Measurements from ENCODE around the gene HMCN2.

Gene HMCN2

DNA sequence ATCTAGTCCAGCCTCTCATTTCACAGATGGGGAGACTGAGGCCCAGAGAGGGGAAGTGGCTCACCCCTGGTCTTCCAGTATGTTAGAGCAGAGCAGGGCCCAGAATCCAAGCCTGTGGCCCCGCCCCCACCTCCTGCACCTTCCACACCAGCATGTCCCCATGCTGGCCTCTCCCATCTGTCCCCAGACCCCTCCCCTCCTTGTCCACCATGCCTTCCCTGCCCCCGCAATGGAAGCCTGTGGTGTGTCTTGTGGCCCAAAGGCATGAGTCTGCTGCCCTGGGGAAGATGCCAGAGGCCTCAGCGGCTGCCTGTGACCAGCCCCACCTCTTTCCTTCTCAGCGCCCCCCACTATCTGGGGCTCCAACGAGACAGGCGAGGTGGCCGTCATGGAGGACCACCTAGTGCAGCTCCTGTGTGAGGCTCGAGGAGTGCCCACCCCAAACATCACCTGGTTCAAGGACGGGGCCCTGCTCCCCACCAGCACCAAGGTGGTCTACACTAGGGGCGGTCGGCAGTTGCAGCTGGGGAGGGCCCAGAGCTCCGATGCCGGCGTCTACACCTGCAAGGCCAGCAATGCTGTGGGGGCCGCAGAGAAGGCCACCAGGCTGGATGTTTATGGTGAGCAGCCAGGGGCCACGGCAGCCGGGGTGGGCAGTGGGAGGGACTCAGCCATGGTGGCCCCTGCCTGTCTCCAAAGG is 87.2 kb downstream of the HMCN2 start:
- Mint-ChIP-seq H3K27me3 (no peaks in the 10 kb centered on the region), H3K4me3 (no peak overlapping the region), H3K9me3 (ENCODE audit: low read depth) (no peaks in the 10 kb centered on the region), H3K27ac (no peak overlapping the region), H3K4me1 (ENCODE audit: low read depth) (no peaks in the 10 kb centered on the region), H3K36me3 (no peaks in the 10 kb centered on the region)

DNA sequence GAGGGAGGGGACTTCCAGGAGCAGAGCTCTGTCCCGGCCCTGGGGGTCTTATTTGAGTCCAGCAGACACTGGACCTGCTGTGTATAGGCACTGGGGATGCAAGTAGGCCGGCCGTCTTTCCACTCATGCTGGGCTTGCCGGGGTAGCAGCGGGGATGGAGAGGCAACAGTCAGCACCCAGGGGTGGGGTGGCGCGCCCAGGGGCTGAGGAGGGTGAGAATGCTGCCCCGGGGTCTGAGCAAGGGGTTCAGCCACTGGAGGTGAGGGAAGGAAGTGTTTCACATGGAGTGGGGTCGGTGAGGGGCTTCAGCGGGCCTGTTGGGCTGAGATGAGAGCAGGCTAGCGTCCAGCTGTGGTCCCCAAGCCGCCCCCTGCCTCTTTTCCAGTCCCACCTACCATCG is 88.8 kb downstream of the HMCN2 start:
- H3K27me3 Mint-ChIP-seq = no peaks in the 10 kb centered on the region
- H3K36me3 Mint-ChIP-seq = no peaks in the 10 kb centered on the region
- no peak overlapping the region for H3K4me3 Mint-ChIP-seq
- H3K9me3 Mint-ChIP-seq (ENCODE audit: low read depth) = no peaks in the 10 kb centered on the region
- H3K27ac Mint-ChIP-seq = no peak overlapping the region
- no peaks in the 10 kb centered on the region for H3K4me1 Mint-ChIP-seq (ENCODE audit: low read depth)

DNA sequence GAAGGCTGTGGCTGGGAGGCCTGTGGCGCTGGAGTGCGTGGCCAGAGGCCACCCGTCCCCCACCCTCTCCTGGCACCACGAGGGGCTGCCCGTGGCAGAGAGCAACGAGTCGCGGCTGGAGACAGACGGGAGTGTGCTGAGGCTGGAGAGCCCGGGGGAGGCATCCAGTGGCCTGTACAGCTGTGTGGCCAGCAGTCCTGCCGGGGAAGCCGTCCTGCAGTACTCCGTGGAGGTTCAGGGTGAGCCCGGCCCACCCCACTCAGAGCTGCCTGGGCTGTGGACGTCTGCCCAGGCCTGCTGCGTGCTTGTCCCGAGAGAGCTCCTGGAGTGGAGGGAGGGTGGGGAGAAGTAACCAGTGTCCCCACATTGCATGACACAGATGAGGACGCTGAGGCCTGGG is 89.2 kb downstream of the HMCN2 start:
- Mint-ChIP-seq H3K4me3 (no peak overlapping the region), H3K9me3 (ENCODE audit: low read depth) (no peaks in the 10 kb centered on the region), H3K4me1 (ENCODE audit: low read depth) (no peaks in the 10 kb centered on the region), H3K27ac (no peak overlapping the region), H3K36me3 (no peaks in the 10 kb centered on the region), H3K27me3 (no peaks in the 10 kb centered on the region)

DNA sequence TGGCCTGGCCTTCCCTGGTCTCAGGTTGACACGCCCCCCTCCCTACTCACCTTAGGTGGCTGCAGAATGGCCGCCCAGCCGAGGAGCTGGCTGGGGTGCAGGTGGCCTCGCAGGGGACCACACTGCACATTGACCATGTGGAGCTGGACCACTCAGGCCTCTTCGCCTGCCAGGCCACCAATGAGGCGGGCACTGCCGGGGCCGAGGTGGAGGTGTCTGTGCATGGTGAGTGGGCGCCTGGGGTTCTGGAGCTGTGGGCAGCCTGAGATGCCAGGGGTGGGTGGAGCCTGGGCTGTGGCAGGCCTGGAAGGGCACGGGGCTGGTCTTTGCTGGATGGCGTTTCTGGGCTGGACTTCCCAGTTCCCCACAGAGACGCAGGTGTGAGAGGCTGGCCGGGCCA is 90.5 kb downstream of the HMCN2 start:
- H3K27me3 Mint-ChIP-seq = no peaks in the 10 kb centered on the region
- H3K4me3 Mint-ChIP-seq = no peak overlapping the region
- H3K27ac Mint-ChIP-seq = no peak overlapping the region
- H3K36me3 Mint-ChIP-seq = no peaks in the 10 kb centered on the region
- H3K9me3 Mint-ChIP-seq (ENCODE audit: low read depth) = no peaks in the 10 kb centered on the region
- no peaks in the 10 kb centered on the region for H3K4me1 Mint-ChIP-seq (ENCODE audit: low read depth)

DNA sequence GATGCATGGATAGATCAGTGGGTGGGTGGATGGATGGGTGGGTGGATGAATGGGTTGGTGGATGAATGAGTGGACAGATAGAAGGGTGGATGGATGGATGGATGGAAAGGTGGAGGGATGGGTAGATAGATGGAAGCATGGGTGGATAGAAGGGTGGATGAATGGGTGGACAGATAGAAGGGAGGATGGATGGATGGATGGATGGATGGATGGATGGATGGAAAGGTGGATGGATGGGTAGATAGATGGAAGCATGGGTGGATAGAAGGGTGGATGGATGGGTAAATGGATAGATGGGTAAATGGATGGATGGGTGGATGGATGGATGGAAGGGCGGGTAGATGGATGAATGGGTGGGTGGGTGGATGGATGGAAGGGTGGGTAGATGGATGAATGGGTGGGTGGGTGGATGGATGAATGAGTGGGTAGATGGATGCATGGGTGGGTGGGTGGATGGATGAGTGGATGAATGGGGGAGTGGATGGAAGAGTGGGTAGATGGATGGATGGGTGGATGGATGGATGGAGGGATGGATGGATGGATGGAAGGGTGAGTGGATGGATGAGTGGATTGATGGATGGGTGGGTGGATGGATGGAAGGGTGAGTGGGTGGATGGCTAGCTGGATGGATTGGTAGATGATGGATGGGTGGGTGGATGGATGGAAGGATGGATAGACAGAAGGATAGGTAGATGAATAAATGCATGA is 91.5 kb downstream of the HMCN2 start:
- Mint-ChIP-seq H3K4me3 (no peak overlapping the region), H3K27me3 (no peaks in the 10 kb centered on the region), H3K27ac (no peak overlapping the region), H3K36me3 (no peaks in the 10 kb centered on the region), H3K9me3 (ENCODE audit: low read depth) (no peaks in the 10 kb centered on the region), H3K4me1 (ENCODE audit: low read depth) (no peaks in the 10 kb centered on the region)

DNA sequence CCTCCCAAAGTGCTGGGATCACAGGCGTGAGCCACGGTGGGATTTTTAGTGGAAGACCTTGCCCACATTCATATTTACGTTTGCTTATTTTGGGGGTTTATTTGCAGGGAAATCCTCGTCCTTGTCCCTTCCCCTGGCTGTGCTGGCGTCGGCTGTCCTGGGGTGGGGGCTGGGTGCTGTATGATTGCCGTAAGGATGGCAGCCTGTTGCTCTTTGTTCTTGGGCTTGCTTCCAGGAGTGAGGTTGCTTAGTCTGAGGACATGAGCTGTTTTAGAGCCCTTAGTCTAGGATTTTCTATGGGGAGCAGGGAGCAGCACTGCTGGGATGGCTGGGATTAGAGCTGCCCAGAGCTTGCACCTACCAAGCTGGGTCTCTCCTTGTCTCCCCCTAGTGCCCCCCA is 93.4 kb downstream of the HMCN2 start:
- Mint-ChIP-seq H3K9me3 (ENCODE audit: low read depth) (no peaks in the 10 kb centered on the region), H3K4me3 (no peak overlapping the region), H3K4me1 (ENCODE audit: low read depth) (no peaks in the 10 kb centered on the region), H3K27me3 (no peaks in the 10 kb centered on the region), H3K27ac (no peak overlapping the region), H3K36me3 (no peaks in the 10 kb centered on the region)

DNA sequence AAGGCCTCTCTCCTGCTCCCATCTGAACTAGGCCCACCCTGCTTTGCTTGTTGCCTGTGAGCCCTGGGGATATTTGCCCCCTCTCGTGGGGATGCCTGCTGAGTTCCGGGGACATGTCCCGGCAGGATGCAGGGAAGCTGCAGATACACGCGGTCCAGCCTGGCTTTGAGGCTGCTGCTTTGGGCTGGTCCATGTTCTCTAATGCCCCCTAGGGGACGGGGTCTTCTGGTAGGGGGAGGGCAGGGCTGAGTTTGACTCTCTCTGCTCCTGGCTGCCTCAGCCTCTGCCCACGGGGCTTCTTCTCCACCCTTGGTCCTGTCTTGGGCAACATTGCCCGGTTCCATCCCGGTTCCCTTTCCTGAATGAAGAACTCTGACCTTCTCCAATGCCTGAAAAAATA is 94.3 kb downstream of the HMCN2 start:
- no peaks in the 10 kb centered on the region for H3K4me1 Mint-ChIP-seq (ENCODE audit: low read depth)
- H3K36me3 Mint-ChIP-seq = no peaks in the 10 kb centered on the region
- H3K27me3 Mint-ChIP-seq = no peaks in the 10 kb centered on the region
- no peak overlapping the region for H3K27ac Mint-ChIP-seq
- no peaks in the 10 kb centered on the region for H3K9me3 Mint-ChIP-seq (ENCODE audit: low read depth)
- H3K4me3 Mint-ChIP-seq = no peak overlapping the region

DNA sequence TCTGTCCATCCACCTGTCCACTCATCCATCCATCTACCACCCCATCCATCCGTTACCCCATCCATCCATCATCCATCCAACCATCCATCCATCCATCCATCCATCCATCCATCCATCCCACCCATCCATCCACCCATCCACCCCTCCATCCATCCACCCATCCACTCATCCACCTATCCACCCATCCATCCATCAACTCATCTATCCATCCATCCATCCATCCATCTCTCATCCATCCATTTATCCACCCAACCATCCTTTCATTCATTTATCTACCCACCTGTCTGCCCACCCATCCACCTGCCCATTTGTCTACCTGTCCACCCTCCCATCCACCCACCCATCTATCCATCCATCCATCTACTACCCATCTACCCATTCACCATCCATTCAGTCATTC is 95.1 kb downstream of the HMCN2 start:
- H3K27ac Mint-ChIP-seq = no peak overlapping the region
- H3K36me3 Mint-ChIP-seq = no peaks in the 10 kb centered on the region
- no peaks in the 10 kb centered on the region for H3K4me1 Mint-ChIP-seq (ENCODE audit: low read depth)
- H3K4me3 Mint-ChIP-seq = no peak overlapping the region
- no peaks in the 10 kb centered on the region for H3K9me3 Mint-ChIP-seq (ENCODE audit: low read depth)
- H3K27me3 Mint-ChIP-seq = no peaks in the 10 kb centered on the region

DNA sequence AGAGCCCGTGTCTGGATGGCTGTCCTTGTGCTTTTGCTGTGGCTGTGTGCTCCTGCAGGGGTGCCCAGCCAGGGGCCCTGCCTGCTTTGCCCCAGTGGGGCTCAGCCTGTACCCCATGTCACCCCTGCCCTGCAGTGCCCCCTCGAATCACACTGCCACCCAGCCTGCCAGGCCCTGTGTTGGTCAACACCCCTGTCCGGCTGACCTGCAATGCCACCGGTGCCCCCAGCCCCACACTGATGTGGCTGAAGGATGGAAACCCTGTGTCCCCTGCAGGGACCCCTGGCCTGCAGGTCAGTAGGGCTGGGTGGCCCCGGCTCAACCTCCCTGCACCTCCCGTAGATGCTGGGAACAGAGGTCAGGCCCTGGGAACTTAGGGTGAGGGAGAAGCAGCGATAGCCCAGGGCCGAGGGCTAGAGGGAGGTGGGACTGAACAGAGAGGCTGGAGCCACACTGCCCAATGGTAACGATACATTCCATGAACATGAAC is 96.4 kb downstream of the HMCN2 start:
- no peaks in the 10 kb centered on the region for H3K9me3 Mint-ChIP-seq (ENCODE audit: low read depth)
- H3K27ac Mint-ChIP-seq = no peak overlapping the region
- H3K4me3 Mint-ChIP-seq = no peak overlapping the region
- no peaks in the 10 kb centered on the region for H3K4me1 Mint-ChIP-seq (ENCODE audit: low read depth)
- H3K36me3 Mint-ChIP-seq = no peaks in the 10 kb centered on the region
- no peaks in the 10 kb centered on the region for H3K27me3 Mint-ChIP-seq

DNA sequence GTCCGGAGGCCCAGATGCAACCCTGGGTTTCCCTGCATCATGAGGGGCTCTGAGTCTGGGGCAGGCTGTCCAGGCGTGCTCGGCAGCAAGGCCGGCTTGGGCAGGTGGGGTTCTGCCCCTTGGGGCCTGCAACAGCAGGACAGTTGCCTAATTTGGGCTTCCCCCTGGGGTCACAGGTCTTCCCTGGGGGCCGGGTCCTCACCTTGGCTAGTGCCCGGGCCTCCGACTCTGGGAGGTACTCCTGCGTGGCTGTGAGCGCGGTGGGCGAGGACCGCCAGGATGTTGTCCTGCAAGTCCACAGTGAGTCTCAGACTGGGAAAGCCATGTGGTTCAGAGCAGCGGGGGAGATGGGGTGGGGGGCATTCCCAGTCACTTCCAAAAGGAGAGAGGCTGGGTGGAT is 97.1 kb downstream of the HMCN2 start:
- no peaks in the 10 kb centered on the region for H3K27me3 Mint-ChIP-seq
- H3K9me3 Mint-ChIP-seq (ENCODE audit: low read depth) = no peaks in the 10 kb centered on the region
- no peak overlapping the region for H3K27ac Mint-ChIP-seq
- no peaks in the 10 kb centered on the region for H3K36me3 Mint-ChIP-seq
- no peak overlapping the region for H3K4me3 Mint-ChIP-seq
- H3K4me1 Mint-ChIP-seq (ENCODE audit: low read depth) = no peaks in the 10 kb centered on the region

DNA sequence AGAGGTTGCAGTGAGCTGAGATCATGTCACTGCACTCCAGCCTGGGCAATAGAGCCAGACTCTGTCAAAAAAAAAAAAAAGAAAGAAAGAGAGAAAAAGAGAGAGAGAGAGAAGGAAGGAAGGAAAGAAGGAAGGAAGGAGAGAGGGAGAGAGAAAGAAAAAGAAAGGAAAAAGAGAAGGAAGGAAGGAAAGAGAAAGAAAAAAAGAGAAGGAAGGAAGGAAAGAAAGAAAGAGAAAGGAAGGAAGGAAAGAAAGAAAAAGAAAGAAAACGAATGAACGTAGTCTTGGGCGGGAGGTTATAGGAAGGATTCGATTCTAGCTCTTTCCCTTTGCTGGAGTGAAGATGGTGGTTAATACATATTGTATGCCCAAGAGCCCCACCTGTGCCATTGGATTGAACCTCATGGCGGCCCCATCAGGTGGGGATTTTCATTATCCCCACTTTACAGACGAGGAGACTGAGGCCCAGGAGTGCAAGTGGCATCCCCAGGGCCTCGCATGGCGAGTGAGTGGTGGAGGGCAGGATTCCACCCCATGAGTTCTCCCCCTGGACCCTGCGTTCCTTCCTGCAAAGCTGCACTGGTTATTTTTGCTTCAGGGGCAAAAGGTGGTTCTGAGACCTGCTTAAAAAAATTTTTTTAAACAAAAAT is 98.3 kb downstream of the HMCN2 start:
- Mint-ChIP-seq H3K27me3 (no peaks in the 10 kb centered on the region), H3K27ac (no peak overlapping the region), H3K36me3 (no peaks in the 10 kb centered on the region), H3K4me3 (no peak overlapping the region), H3K9me3 (ENCODE audit: low read depth) (no peaks in the 10 kb centered on the region), H3K4me1 (ENCODE audit: low read depth) (peaks cover 6% of the 10 kb centered on the region)

DNA sequence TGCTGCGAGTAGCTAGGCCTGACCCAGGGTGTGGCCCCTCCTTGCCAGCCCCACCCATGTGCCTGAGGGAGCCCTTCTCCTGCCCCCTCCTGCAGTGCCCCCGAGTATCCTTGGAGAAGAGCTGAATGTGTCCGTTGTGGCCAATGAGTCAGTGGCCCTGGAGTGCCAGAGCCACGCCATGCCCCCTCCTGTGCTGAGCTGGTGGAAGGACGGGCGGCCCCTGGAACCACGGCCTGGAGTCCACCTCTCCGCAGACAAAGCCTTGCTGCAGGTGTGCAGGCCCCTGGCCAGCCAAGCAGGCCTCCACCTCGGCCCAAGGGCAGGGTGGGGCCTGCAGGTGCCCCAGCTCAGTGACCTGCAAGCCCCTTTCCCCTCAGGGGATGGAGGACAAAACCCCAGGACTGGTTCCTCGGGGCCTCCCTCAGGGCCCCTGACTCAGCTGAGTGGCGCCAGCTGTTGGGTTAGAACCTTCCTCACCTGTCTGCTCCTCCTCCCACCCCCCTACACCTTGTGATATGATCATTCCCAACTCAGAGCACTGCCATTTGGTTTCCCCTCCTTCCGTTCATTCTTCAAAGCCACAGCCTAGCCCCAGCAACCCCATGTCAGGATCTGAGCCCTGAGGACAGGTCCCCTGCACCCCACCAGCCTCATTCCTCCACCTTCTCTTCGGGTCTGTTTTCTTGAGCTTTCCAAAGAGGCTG is 99.2 kb downstream of the HMCN2 start:
- Mint-ChIP-seq H3K27ac (no peak overlapping the region), H3K4me1 (ENCODE audit: low read depth) (peaks cover 6% of the 10 kb centered on the region), H3K9me3 (ENCODE audit: low read depth) (no peaks in the 10 kb centered on the region), H3K4me3 (no peak overlapping the region), H3K27me3 (no peaks in the 10 kb centered on the region), H3K36me3 (no peaks in the 10 kb centered on the region)

DNA sequence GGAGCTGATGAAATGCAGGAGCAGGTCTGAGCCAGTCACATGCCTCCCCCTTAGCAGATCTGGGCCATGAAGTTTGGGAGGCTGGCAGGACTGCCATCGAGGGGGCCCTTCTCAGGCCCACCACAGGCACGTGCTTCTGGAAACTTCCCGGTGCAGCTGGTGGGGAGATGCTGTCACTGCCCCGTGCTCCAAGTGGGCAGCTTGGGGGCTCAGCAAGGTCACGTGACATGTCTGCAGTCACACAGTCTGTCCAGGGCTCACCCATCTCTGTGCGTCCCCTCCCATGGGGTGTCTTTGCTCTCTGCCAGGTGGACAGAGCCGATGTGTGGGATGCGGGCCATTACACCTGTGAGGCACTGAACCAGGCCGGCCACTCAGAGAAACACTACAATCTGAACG is 99.8 kb downstream of the HMCN2 start:
- Mint-ChIP-seq H3K36me3 (no peaks in the 10 kb centered on the region), H3K4me1 (ENCODE audit: low read depth) (peaks cover 6% of the 10 kb centered on the region), H3K27ac (no peak overlapping the region), H3K27me3 (no peaks in the 10 kb centered on the region), H3K9me3 (ENCODE audit: low read depth) (no peaks in the 10 kb centered on the region), H3K4me3 (no peak overlapping the region)

DNA sequence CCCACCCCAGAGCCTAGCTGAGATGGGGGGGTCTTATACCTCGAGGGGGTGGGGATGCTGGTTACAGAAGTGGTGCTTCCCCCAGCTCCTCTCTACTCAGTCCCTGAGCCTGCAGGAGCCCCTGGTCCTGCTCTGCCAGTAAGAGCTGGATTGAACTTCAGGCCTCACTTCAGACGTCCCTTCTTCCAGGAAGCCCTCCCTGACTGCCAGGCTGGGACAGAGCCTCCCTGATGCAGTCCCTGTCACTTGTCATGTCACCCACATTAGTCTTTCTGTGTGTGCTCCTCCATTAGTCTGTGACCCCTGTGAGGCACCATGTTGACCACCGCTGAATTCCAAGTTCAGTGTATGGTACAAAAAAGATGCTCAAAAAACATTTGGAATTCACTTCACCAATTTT is 100.5 kb downstream of the HMCN2 start:
- Mint-ChIP-seq H3K4me3 (no peak overlapping the region), H3K27ac (no peak overlapping the region), H3K9me3 (ENCODE audit: low read depth) (no peaks in the 10 kb centered on the region), H3K4me1 (ENCODE audit: low read depth) (peaks cover 6% of the 10 kb centered on the region), H3K27me3 (no peaks in the 10 kb centered on the region), H3K36me3 (no peaks in the 10 kb centered on the region)

DNA sequence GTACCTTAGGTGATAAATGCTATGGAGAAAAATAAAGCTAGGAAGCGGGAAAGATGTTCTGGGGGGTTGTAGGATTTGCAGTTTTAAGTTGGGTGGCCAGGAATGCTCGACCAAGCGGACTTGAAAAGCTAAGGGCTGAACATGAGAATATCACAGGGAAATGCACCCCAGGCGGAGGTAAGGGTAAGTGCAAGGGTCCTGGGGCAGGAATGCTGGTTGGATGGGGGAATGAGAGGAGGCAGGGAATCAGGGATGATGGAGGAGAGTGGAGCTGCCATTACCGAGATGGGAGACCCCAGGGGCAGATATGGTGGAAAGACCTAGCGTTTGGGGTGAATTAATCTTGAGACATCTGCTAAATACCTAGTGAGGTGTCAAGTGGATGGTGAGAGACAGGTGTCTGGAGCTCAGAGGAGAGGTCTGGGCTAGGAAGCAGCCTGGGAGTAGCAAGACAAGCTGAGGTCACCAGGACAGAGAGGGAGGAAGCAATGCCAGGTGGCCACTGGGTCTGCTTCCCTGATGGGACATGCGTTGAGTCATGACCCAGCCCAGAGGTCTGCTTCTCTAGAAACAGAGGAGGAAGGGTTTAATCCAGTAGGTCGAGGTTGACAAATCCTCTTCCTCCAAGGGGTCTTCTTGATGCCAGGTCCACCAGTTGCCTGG is 101.5 kb downstream of the HMCN2 start:
- H3K36me3 Mint-ChIP-seq = no peaks in the 10 kb centered on the region
- H3K4me3 Mint-ChIP-seq = no peak overlapping the region
- H3K27ac Mint-ChIP-seq = no peak overlapping the region
- peaks cover 6% of the 10 kb centered on the region for H3K4me1 Mint-ChIP-seq (ENCODE audit: low read depth)
- no peaks in the 10 kb centered on the region for H3K27me3 Mint-ChIP-seq
- H3K9me3 Mint-ChIP-seq (ENCODE audit: low read depth) = no peaks in the 10 kb centered on the region

Measured in activated naive CD8-positive, alpha-beta T cell (primary cell).